NT2/D1 (cell line): ENCODE data around the gene RALA.
"Not testable (repeated sequence)": the region's sequence is repeated elsewhere in the genome, so short reads cannot be mapped to it uniquely, and the experiment has no call there.

Source experiments
- SUZ12 ChIP-seq: IDR thresholded peaks from 2 replicates; pipeline ENCODE4 v1.6.1; 2011; ENCODE audit not compliant: insufficient read length, insufficient read depth; ENCODE audit errors: extremely low read depth
- YY1 ChIP-seq: IDR thresholded peaks from 2 replicates; pipeline ENCODE4 v1.6.1; 2011; ENCODE audit not compliant: insufficient read length, insufficient read depth
- ZNF274 ChIP-seq: IDR thresholded peaks from 2 replicates; pipeline ENCODE4 v1.6.1; 2011; ENCODE audit warnings: mild to moderate bottlenecking, low read depth, low read length

- not testable (repeated sequence) for TF ChIP-seq YY1, ZNF274, SUZ12
Observed at GRCh38 chr7:39679874-39680273, 56.5 kb downstream of the RALA start.
